Mesenchymal stem cell (in vitro differentiated cells and primary cell): ENCODE data around the gene DKK2.

Experiments
- DNase-seq: peaks from one replicate; pipeline ENCODE4 v3.0.0-alpha.2; 2013
- H2AFZ ChIP-seq: one replicate; pipeline ENCODE4 v1.6.1; 2013; ENCODE audit warnings: low read depth, mild to moderate bottlenecking, control low read depth, inconsistent platforms, low read length, moderate library complexity
- H2AK5ac ChIP-seq: 2 replicates; pipeline ENCODE4 v1.6.1; 2013; ENCODE audit warnings: low read length, moderate library complexity, mild to moderate bottlenecking, inconsistent platforms; ENCODE audit not compliant: severe bottlenecking
- H2BK120ac ChIP-seq: one replicate; pipeline ENCODE4 v1.6.1; 2013; ENCODE audit warnings: low read depth, mild to moderate bottlenecking, inconsistent platforms, low read length, moderate library complexity
- H2BK12ac ChIP-seq, 2 experiments: one replicate each; pipeline ENCODE4 v1.6.1; 2013; ENCODE audit warnings: inconsistent platforms in 2 of 2, low read length in 2 of 2, mild to moderate bottlenecking in 2 of 2, moderate library complexity in 2 of 2, control low read depth in 1 of 2
- H2BK15ac ChIP-seq: one replicate; pipeline ENCODE4 v1.6.1; 2013; ENCODE audit warnings: mild to moderate bottlenecking, low read depth, inconsistent platforms; ENCODE audit not compliant: poor library complexity, severe bottlenecking
- H2BK5ac ChIP-seq: 2 replicates; pipeline ENCODE4 v1.6.1; 2013; ENCODE audit warnings: low read depth, mild to moderate bottlenecking, low read length, control low read depth, inconsistent platforms; ENCODE audit not compliant: poor library complexity, severe bottlenecking
- H3K14ac ChIP-seq, 2 experiments: one replicate each; pipeline ENCODE4 v1.6.1; 2013; ENCODE audit warnings: inconsistent platforms in 2 of 2, low read length in 2 of 2, control low read depth in 1 of 2, mild to moderate bottlenecking in 1 of 2, moderate library complexity in 1 of 2
- H3K18ac ChIP-seq, 2 experiments: one replicate each; pipeline ENCODE4 v1.6.1; 2013; ENCODE audit warnings: inconsistent platforms in 2 of 2, low read length in 2 of 2, control low read depth in 1 of 2, low read depth in 1 of 2, mild to moderate bottlenecking in 1 of 2
- H3K23ac ChIP-seq, 2 experiments: one replicate each; pipeline ENCODE4 v1.6.1; 2013; ENCODE audit warnings: inconsistent platforms in 2 of 2, low read length in 2 of 2, mild to moderate bottlenecking in 2 of 2, moderate library complexity in 2 of 2, control low read depth in 1 of 2
- H3K27ac ChIP-seq: 2 replicates; pipeline ENCODE4 v1.5.1; 2013; ENCODE audit warnings: mild to moderate bottlenecking, moderate library complexity, low read length, control low read depth, inconsistent platforms; ENCODE audit not compliant: poor library complexity, severe bottlenecking
- H3K27me3 ChIP-seq, 2 experiments: 2 replicates each; pipeline versions ENCODE4 v1.6.1 to v1.7.0; 2013; ENCODE audit warnings: low read length in 2 of 2, mild to moderate bottlenecking in 2 of 2, moderate library complexity in 2 of 2, control low read depth in 1 of 2, inconsistent platforms in 1 of 2; ENCODE audit not compliant: control insufficient read depth in 1 of 2, insufficient read depth in 1 of 2
- H3K36me3 ChIP-seq, 2 experiments: 2 replicates each; pipeline versions ENCODE4 v1.6.1 to v1.7.0; 2013; ENCODE audit warnings: low read length in 2 of 2, control low read depth in 1 of 2, inconsistent platforms in 1 of 2, low read depth in 1 of 2, mild to moderate bottlenecking in 1 of 2; ENCODE audit not compliant: insufficient read depth in 2 of 2, control insufficient read depth in 1 of 2
- H3K4ac ChIP-seq, 2 experiments: one replicate each; pipeline ENCODE4 v1.6.1; 2013; ENCODE audit warnings: inconsistent platforms in 2 of 2, low read length in 2 of 2, mild to moderate bottlenecking in 2 of 2, moderate library complexity in 2 of 2, control low read depth in 1 of 2, low read depth in 1 of 2
- H3K4me1 ChIP-seq: 2 replicates; pipeline ENCODE4 v1.6.1; 2013; ENCODE audit warnings: low read depth, low read length, control low read depth; ENCODE audit not compliant: control insufficient read depth, insufficient read depth
- H3K4me2 ChIP-seq: 2 replicates; pipeline ENCODE4 v1.6.1; 2013; ENCODE audit warnings: low read length, mild to moderate bottlenecking, inconsistent platforms; ENCODE audit not compliant: poor library complexity, severe bottlenecking
- H3K4me3 ChIP-seq, 2 experiments: 2 replicates each; pipeline versions ENCODE4 v1.5.1 to v1.7.0; 2013; ENCODE audit warnings: low read length in 2 of 2, mild to moderate bottlenecking in 2 of 2, control low read depth in 1 of 2, low read depth in 1 of 2; ENCODE audit not compliant: insufficient read depth in 1 of 2
- H3K79me1 ChIP-seq: replicated peaks from 2 replicates; pipeline ENCODE4 v1.6.1; 2013; ENCODE audit warnings: mild to moderate bottlenecking, control low read depth, low read length, inconsistent platforms; ENCODE audit not compliant: poor library complexity, severe bottlenecking
- H3K9ac ChIP-seq: 2 replicates; pipeline ENCODE4 v1.7.0; 2013; ENCODE audit warnings: mild to moderate bottlenecking, low read length, moderate library complexity
- H3K9me3 ChIP-seq: 2 replicates; pipeline ENCODE4 v1.7.0; 2013; ENCODE audit warnings: mild to moderate bottlenecking, low read length; ENCODE audit not compliant: control insufficient read depth
- H4K8ac ChIP-seq: one replicate; pipeline ENCODE4 v1.6.1; 2013; ENCODE audit warnings: inconsistent platforms, mild to moderate bottlenecking, low read length, moderate library complexity
- H4K91ac ChIP-seq: one replicate; pipeline ENCODE4 v1.6.1; 2013; ENCODE audit warnings: mild to moderate bottlenecking, low read length, inconsistent platforms
- WGBS: methylation state at CpG from one replicate; pipeline ENCODE4 v1.1.7; 2013; ENCODE audit warnings: mixed read lengths; 5-methylcytosine and 5-hydroxymethylcytosine counted together

DKK2 gene

DNA sequence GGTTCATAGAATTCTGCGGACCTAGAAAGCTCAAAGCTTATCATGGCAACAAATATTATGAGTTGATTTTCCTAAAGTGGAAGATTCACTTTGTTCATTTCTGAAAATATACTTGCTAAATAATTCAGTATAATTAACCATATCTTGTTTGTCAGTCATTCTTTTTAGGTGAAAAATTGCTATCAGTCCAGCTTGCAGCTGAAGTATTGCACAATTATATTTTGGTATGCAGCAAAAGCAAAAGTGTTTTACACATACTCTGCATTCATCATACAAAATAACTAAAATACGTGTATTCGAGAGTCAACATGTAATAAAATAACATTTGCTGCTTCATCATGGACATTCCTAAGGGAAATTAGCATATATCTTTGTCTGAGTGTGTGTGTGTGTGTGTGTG is 24.8 kb downstream of the DKK2 start:
- H4K91ac ChIP-seq, result no peak overlapping the region
- 90% methylated on average over 2 of the region's 3 CpGs for WGBS
- H3K4me2 ChIP-seq, result no peak overlapping the region
- H3K27ac ChIP-seq, result no peak overlapping the region
- no peak overlapping the region for H2BK5ac ChIP-seq
- no peaks in the 10 kb centered on the region for H3K36me3 ChIP-seq
- DNase-seq, result no peak
- no peaks in the 10 kb centered on the region for H3K79me1 ChIP-seq
- H2BK120ac ChIP-seq, result no peak overlapping the region
- no peak overlapping the region for H3K9ac ChIP-seq
- no peak overlapping the region for H3K4me3 ChIP-seq
- no peaks in the 10 kb centered on the region for H3K27me3 ChIP-seq
- H2BK15ac ChIP-seq, result no peak overlapping the region
- H2BK12ac ChIP-seq, result no peak overlapping the region
- H3K14ac ChIP-seq, result no peak overlapping the region
- no peaks in the 10 kb centered on the region for H3K4me1 ChIP-seq
- H3K4ac ChIP-seq, result no peak overlapping the region
- H4K8ac ChIP-seq, result no peak overlapping the region
- no peak overlapping the region for H2AFZ ChIP-seq
- no peaks in the 10 kb centered on the region for H3K9me3 ChIP-seq
- no peak overlapping the region for H3K18ac ChIP-seq
- H2AK5ac ChIP-seq, result no peak overlapping the region
- no peak overlapping the region for H3K23ac ChIP-seq

GRCh38 chr4:107009196-107009968 is 26.7 kb downstream of the DKK2 start:
- DNase-seq, result no peak
- Histone ChIP-seq H3K18ac (no peak overlapping the region), H2BK120ac (no peak overlapping the region), H3K36me3 (no peaks in the 10 kb centered on the region), H2BK5ac (no peak overlapping the region), H3K79me1 (no peaks in the 10 kb centered on the region), H3K4ac (no peak overlapping the region), H2AK5ac (no peak overlapping the region), H3K27ac (no peak overlapping the region), H2BK15ac (no peak overlapping the region), H3K27me3 (no peaks in the 10 kb centered on the region), H3K4me3 (no peak overlapping the region), H3K14ac (no peak overlapping the region), H3K9ac (no peak overlapping the region), H4K8ac (no peak overlapping the region), H3K23ac (no peak overlapping the region), H2AFZ (no peak overlapping the region), H3K4me2 (no peak overlapping the region), H4K91ac (no peak overlapping the region), H2BK12ac (no peak overlapping the region), H3K9me3 (no peaks in the 10 kb centered on the region), H3K4me1 (no peaks in the 10 kb centered on the region)
- 81% methylated on average over 2 of the region's 3 CpGs for WGBS

DNA sequence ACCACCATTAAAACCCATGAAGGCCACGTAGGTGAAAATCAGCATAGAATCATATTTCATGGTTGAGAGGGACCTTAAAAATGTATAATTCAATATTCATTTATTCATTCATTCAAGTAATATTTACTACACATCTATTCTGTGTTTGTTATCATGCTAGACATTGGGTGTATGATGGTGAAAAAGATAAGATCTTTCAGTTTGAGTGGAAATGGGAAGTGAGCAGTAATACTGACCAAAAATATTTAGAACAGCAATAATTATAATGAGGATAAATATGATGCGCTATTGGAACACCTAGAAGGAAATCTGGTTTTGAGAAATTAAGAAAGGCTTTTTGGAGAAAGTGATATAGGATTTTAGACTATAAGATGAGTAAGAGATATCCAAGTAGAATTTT is 28.0 kb downstream of the DKK2 start:
- WGBS, result 94% methylated on average over 1 of the region's 2 CpGs
- Histone ChIP-seq H2AFZ (no peak overlapping the region), H3K27ac (no peak overlapping the region), H3K36me3 (no peaks in the 10 kb centered on the region), H2BK12ac (no peak overlapping the region), H3K9ac (no peak overlapping the region), H2BK15ac (no peak overlapping the region), H3K4me2 (no peak overlapping the region), H3K4me3 (no peak overlapping the region), H3K4me1 (no peaks in the 10 kb centered on the region), H4K91ac (no peak overlapping the region), H4K8ac (no peak overlapping the region), H3K18ac (no peak overlapping the region), H3K14ac (no peak overlapping the region), H3K9me3 (no peaks in the 10 kb centered on the region), H3K4ac (no peak overlapping the region), H3K79me1 (no peaks in the 10 kb centered on the region), H2BK5ac (no peak overlapping the region), H3K27me3 (no peaks in the 10 kb centered on the region), H3K23ac (no peak overlapping the region), H2AK5ac (no peak overlapping the region), H2BK120ac (no peak overlapping the region)
- DNase-seq, result no peak

DNA sequence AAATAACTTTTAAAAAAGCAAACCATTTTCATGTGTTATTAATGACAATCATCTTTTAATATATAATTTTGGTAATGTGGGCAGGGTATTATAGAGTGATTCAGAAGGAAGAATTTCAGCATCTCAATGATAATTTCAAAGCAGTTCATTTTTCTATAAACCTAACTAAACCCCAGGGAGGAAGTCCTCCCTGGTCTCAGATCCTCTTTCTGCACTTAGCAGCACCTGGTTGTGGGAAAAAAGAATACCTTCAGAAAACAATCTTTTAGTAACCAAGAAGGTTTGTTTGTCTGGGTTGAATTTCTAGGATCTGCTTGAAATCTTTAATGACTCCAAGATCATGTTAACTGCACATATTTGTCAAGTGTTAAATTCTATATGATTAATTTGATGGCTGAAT is 29.9 kb downstream of the DKK2 start:
- Histone ChIP-seq H3K4me3 (no peak overlapping the region), H3K18ac (no peak overlapping the region), H3K36me3 (no peaks in the 10 kb centered on the region), H2AFZ (no peak overlapping the region), H3K9ac (no peak overlapping the region), H3K79me1 (no peaks in the 10 kb centered on the region), H3K23ac (no peak overlapping the region), H3K27me3 (no peaks in the 10 kb centered on the region), H4K8ac (no peak overlapping the region), H2BK15ac (no peak overlapping the region), H2BK120ac (no peak overlapping the region), H2AK5ac (no peak overlapping the region), H3K9me3 (no peaks in the 10 kb centered on the region), H3K4ac (no peak overlapping the region), H3K4me1 (no peaks in the 10 kb centered on the region), H3K4me2 (no peak overlapping the region), H3K27ac (no peak overlapping the region), H2BK5ac (no peak overlapping the region), H4K91ac (no peak overlapping the region), H3K14ac (no peak overlapping the region), H2BK12ac (no peak overlapping the region)
- DNase-seq, result no peak
